CD4-positive, alpha-beta memory T cell (primary cell): ENCODE measurements around the gene TGFB2. TPM values are rescaled to one million over a fixed set of nuclear protein-coding genes. Genes with fewer than 3 reads are reported as not detected.

Experiments
- CTCF ChIA-PET: fragments of 350-600 bp; sonication (Branson Sonifier 250); formaldehyde crosslinking; loops from one replicate; lab custom pipeline; 2021; ENCODE audit warnings: inconsistent platforms; ENCODE audit not compliant: partially characterized antibody; lab: Charles Lee
- POLR2A ChIA-PET: fragments of 350-600 bp; sonication (Branson Sonifier 250); formaldehyde crosslinking; loops from one replicate; lab custom pipeline; 2021; ENCODE audit not compliant: partially characterized antibody; lab: Charles Lee
- DNase-seq, 5 donors: peaks; one replicate each; pipeline versions ENCODE4 v3.0.0 to v3.0.0-alpha.2; 2020 to 2022; ENCODE audit warnings: mixed read lengths in 1 of 5
- H3K27ac ChIP-seq: one replicate; pipeline ENCODE4 v1.7.0; 2013; ENCODE audit warnings: low read depth, low read length
- H3K27me3 ChIP-seq: 2 replicates; pipeline ENCODE4 v1.7.0; 2013; ENCODE audit warnings: mild to moderate bottlenecking, low read length, moderate library complexity; ENCODE audit not compliant: insufficient read depth
- H3K36me3 ChIP-seq: 2 replicates; pipeline ENCODE4 v1.7.0; 2013; ENCODE audit warnings: mild to moderate bottlenecking, low read length, moderate library complexity; ENCODE audit not compliant: insufficient read depth
- H3K4me1 ChIP-seq: 2 replicates; pipeline ENCODE4 v1.7.0; 2013; ENCODE audit warnings: mild to moderate bottlenecking, low read length, moderate library complexity; ENCODE audit not compliant: insufficient read depth
- H3K4me3 ChIP-seq, 2 donors: one replicate each; pipeline ENCODE4 v1.7.0; 2013; ENCODE audit warnings: low read length in 2 of 2, mild to moderate bottlenecking in 1 of 2
- H3K9me3 ChIP-seq, 2 donors: one replicate each; pipeline ENCODE4 v1.7.0; 2013; ENCODE audit warnings: low read length in 2 of 2, control low read depth in 1 of 2; ENCODE audit not compliant: control insufficient read depth in 1 of 2
- H3K27ac Mint-ChIP-seq, 7 donors: one replicate each; pipeline ENCODE4 v1.8.0; 2020 to 2021; ENCODE audit warnings: mixed read lengths in 7 of 7, mild to moderate bottlenecking in 6 of 7, inconsistent platforms in 3 of 7, moderate library complexity in 3 of 7
- H3K27me3 Mint-ChIP-seq, 2 donors: one replicate each; pipeline ENCODE4 v1.8.0; 2020 to 2021; ENCODE audit warnings: mixed read lengths in 2 of 2
- H3K36me3 Mint-ChIP-seq, 2 donors: one replicate each; pipeline ENCODE4 v1.8.0; 2020 to 2021; ENCODE audit warnings: mixed read lengths in 2 of 2, inconsistent platforms in 1 of 2, mild to moderate bottlenecking in 1 of 2
- H3K4me1 Mint-ChIP-seq, 4 donors: one replicate each; pipeline ENCODE4 v1.8.0; 2020 to 2021; ENCODE audit warnings: mixed read lengths in 4 of 4, mild to moderate bottlenecking in 1 of 4
- H3K4me3 Mint-ChIP-seq, 8 donors: one replicate each; pipeline ENCODE4 v1.8.0; 2020 to 2021; ENCODE audit warnings: mixed read lengths in 8 of 8, mild to moderate bottlenecking in 7 of 8, moderate library complexity in 6 of 8, inconsistent platforms in 3 of 8
- H3K9me3 Mint-ChIP-seq, 8 donors: one replicate each; pipeline ENCODE4 v1.8.0; 2020 to 2021; ENCODE audit warnings: mixed read lengths in 8 of 8, mild to moderate bottlenecking in 5 of 8, inconsistent platforms in 3 of 8, moderate library complexity in 1 of 8
- intact Hi-C: fragments of 100-400 bp; cut with micrococcal nuclease; formaldehyde crosslinking; loops from one replicate; pipeline ENCODE4 v1.15.1; 2023
- polyA plus RNA-seq, 2 donors: library from polyadenylated mRNA; unstranded; fragments of 300-500 nt; fragmentation: Illumina TruSeq; gene quantifications; one replicate each; pipeline ENCODE4 v1.2.3, GENCODE V29; 2021
- total RNA-seq, 2 experiments: library from RNA; stranded (reverse); gene quantifications; one replicate each; pipeline ENCODE4 v1.2.3, GENCODE V29; 2021

Gene TGFB2
- total and polyA plus RNA-seq, 4 experiments from 2014 or later, result not detected

DNA sequence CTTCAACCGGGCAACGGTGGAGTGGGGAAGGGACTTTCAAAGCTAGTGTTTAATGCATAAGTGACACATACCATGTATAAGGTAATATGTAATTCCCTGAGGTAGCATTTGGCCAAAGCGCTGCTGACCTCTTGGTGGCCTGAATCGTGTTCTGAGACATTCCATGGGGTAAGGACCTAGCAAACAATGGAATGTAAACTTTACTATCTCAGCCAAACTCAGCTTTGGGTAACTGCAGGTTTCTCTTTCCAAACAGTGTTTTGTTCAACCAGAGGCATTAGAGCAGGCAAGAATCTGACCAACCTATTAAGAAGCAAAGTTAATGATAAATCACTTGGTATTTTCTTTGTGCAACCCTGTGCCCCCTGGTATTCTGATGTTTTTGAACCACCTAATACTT lies 22.0 kb downstream of the TGFB2 start:
- Mint-ChIP-seq H3K9me3 (no peaks in the 10 kb centered on the region), H3K4me3 (no peak overlapping the region), H3K36me3 (no peaks in the 10 kb centered on the region), H3K27ac (no peak overlapping the region), H3K4me1 (no peaks in the 10 kb centered on the region), H3K27me3 (peaks cover 0 to 1% of the 10 kb centered on the region in 2 donors)
- Histone ChIP-seq H3K4me3 (no peak overlapping the region), H3K27me3 (no peaks in the 10 kb centered on the region), H3K4me1 (no peaks in the 10 kb centered on the region), H3K27ac (no peak overlapping the region), H3K36me3 (no peaks in the 10 kb centered on the region), H3K9me3 (no peaks in the 10 kb centered on the region)
- no peak for DNase-seq
- ChIA-PET CTCF (no interaction called here), POLR2A (no interaction called here)
- intact Hi-C loops, result no loop called here

DNA sequence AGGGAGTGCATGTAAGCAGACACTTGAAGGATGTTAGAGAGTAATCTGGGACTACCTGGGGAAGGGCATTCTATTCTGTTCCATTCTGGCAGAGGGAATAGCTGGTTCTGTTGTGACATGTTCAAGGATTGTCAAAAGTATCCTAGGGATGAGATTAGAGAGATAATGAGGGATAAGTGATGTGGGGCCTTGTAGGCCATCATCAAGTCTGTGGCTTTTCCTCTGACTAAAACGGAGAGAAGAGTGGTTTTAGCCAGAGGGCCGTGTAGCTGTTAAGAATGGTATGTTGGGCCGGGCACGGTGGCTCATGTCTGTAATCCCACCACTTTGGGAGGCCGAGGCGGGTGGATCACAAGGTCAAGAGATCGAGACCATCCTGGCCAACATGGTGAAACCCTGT lies 23.6 kb downstream of the TGFB2 start:
- H3K27me3 ChIP-seq, result no peaks in the 10 kb centered on the region
- H3K36me3 ChIP-seq, result no peaks in the 10 kb centered on the region
- no peaks in the 10 kb centered on the region for H3K36me3 Mint-ChIP-seq
- intact Hi-C loops, result no loop called here
- H3K27ac Mint-ChIP-seq, result no peak overlapping the region
- no peak overlapping the region for H3K4me3 Mint-ChIP-seq
- H3K9me3 ChIP-seq, result no peaks in the 10 kb centered on the region
- ChIA-PET POLR2A (no interaction called here), CTCF (interaction anchor here (1.3 kb wide), 1 partner anchor 30 kb away, joined by 3 read pairs; no protein-coding TSS in a partner anchor)
- H3K27ac ChIP-seq, result no peak overlapping the region
- no peaks in the 10 kb centered on the region for H3K4me1 Mint-ChIP-seq
- no peaks in the 10 kb centered on the region for H3K4me1 ChIP-seq
- DNase-seq, result no peak
- no peaks in the 10 kb centered on the region for H3K9me3 Mint-ChIP-seq
- peaks cover 1 to 4% of the 10 kb centered on the region in 2 donors for H3K27me3 Mint-ChIP-seq
- H3K4me3 ChIP-seq, result no peak overlapping the region

GRCh38 chr1:218369688-218370511 lies 24.8 kb downstream of the TGFB2 start:
- no peaks in the 10 kb centered on the region for H3K9me3 Mint-ChIP-seq
- peaks cover 1 to 4% of the 10 kb centered on the region in 2 donors for H3K27me3 Mint-ChIP-seq
- no peaks in the 10 kb centered on the region for H3K9me3 ChIP-seq
- no peak overlapping the region for H3K4me3 ChIP-seq
- H3K4me3 Mint-ChIP-seq, result no peak overlapping the region
- no peaks in the 10 kb centered on the region for H3K36me3 Mint-ChIP-seq
- no peaks in the 10 kb centered on the region for H3K36me3 ChIP-seq
- no peak overlapping the region for H3K27ac Mint-ChIP-seq
- intact Hi-C loops, result no loop called here
- ChIA-PET CTCF (no interaction called here), POLR2A (no interaction called here)
- H3K27me3 ChIP-seq, result no peaks in the 10 kb centered on the region
- no peaks in the 10 kb centered on the region for H3K4me1 Mint-ChIP-seq
- no peaks in the 10 kb centered on the region for H3K4me1 ChIP-seq
- DNase-seq, result no peak
- H3K27ac ChIP-seq, result no peak overlapping the region

DNA sequence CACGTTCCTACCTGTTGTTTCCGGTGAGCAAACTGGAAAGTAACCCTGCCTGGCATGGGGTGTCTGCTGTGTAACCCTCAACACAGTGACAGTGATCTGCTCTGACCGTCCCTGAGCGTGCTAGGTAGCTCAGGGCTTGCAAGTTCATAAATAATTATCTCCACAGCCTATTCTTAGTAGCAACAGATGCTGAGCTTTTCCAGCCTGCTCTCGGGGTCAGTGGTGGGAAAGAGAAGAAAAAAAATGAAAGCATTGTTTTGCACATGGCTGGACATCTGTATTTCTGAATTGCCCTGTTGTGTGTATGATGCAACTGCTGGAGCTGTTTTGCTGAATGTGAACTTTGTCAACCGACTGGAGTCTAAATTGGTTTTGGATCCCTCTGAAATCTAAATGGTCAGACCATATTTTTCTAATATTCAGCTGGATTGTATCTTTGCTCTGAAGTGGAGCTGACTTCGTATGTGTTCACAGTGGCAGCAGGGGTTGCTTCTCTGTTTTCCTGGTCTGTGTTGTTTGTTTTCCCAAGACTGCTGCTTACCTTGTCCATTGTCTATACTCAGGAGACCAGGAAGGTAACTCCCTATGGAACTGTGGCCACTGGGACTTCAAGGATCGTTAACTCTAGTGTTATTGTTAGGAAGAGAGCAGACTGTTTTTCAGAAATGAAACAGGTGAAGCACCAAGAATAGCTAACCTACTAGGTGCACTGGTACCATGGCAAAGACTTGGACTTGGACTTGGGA lies 27.0 kb downstream of the TGFB2 start:
- intact Hi-C loops, result no loop called here
- Histone ChIP-seq H3K4me1 (peaks cover 5% of the 10 kb centered on the region), H3K9me3 (no peaks in the 10 kb centered on the region), H3K4me3 (no peak overlapping the region), H3K36me3 (no peaks in the 10 kb centered on the region), H3K27me3 (no peaks in the 10 kb centered on the region), H3K27ac (no peak overlapping the region)
- Mint-ChIP-seq H3K27ac (no peak overlapping the region), H3K4me1 (peaks cover 2 to 7% (median 2%) of the 10 kb centered on the region in 4 donors), H3K9me3 (no peaks in the 10 kb centered on the region), H3K27me3 (peaks cover 4 to 8% of the 10 kb centered on the region in 2 donors), H3K36me3 (no peaks in the 10 kb centered on the region), H3K4me3 (no peak overlapping the region)
- ChIA-PET CTCF (no interaction called here), POLR2A (no interaction called here)
- no peak for DNase-seq

- peaks cover 11% of the 10 kb centered on the region for H3K4me1 ChIP-seq
- ChIA-PET POLR2A (no interaction called here), CTCF (no interaction called here)
- Mint-ChIP-seq H3K27ac (peak overlapping the region in 1 of 7 donors; percentile 7), H3K36me3 (no peaks in the 10 kb centered on the region), H3K27me3 (peaks cover 4 to 18% of the 10 kb centered on the region in 2 donors), H3K4me1 (peaks cover 8 to 14% (median 9%) of the 10 kb centered on the region in 4 donors), H3K9me3 (no peaks in the 10 kb centered on the region), H3K4me3 (no peak overlapping the region)
- H3K27me3 ChIP-seq, result no peaks in the 10 kb centered on the region
- H3K4me3 ChIP-seq, result no peak overlapping the region
- no peaks in the 10 kb centered on the region for H3K9me3 ChIP-seq
- no peak for DNase-seq
- intact Hi-C loops, result no loop called here
- H3K36me3 ChIP-seq, result no peaks in the 10 kb centered on the region
- no peak overlapping the region for H3K27ac ChIP-seq
Measured at GRCh38 chr1:218374401-218375353, 29.5 kb downstream of the TGFB2 start.

DNA sequence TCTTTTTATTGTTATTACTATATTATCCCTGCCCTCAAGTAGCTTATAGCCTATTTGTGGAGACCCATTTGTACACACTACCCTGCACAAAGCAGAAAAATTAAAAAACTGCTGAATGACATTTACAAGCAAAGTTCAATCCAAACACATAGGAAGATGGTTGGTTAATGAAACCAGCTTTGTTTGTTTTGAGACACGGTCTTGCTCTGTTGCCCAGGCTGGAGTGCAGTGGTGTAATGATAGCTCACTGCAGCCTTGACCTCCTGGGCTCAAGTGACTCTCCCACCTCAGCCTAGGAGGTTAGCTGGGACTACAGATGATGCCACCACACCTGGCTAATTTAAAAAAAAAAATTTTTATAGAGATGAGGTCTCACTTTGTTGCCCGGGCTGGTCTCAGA lies 31.6 kb downstream of the TGFB2 start:
- H3K36me3 ChIP-seq, result no peaks in the 10 kb centered on the region
- no peaks in the 10 kb centered on the region for H3K27me3 ChIP-seq
- POLR2A ChIA-PET, result interaction anchor here (0.9 kb wide), 1 partner anchor 92 kb away, joined by 3 read pairs; the partner anchor contains the start of gene RRP15
- peaks cover 9 to 18% of the 10 kb centered on the region in 2 donors for H3K27me3 Mint-ChIP-seq
- CTCF ChIA-PET, result interaction anchor here (1.0 to 1.2 kb wide), 2 partner anchors 9 to 38 kb away, joined by 3 read pairs; no protein-coding TSS in a partner anchor
- intact Hi-C loops, result no loop called here
- no peaks in the 10 kb centered on the region for H3K36me3 Mint-ChIP-seq
- peak overlapping the region in 2 of 8 donors; percentile 1 to 32 for H3K4me3 Mint-ChIP-seq
- peaks cover 8 to 14% (median 9%) of the 10 kb centered on the region in 4 donors for H3K4me1 Mint-ChIP-seq
- peaks cover 11% of the 10 kb centered on the region for H3K4me1 ChIP-seq
- no peak overlapping the region for H3K27ac ChIP-seq
- H3K27ac Mint-ChIP-seq, result peak overlapping the region in 1 of 7 donors; percentile 19
- H3K9me3 Mint-ChIP-seq, result no peaks in the 10 kb centered on the region
- H3K4me3 ChIP-seq, result no peak overlapping the region
- DNase-seq, result no peak
- H3K9me3 ChIP-seq, result no peaks in the 10 kb centered on the region
